Thyroid gland (tissue), 4 donors: ENCODE results near the gene SNX24.

ENCODE experiments used
- POLR2A ChIP-seq, 2 donors: fragments of 450-650 bp; IDR thresholded peaks; one replicate each; pipeline ENCODE4 v1.6.1; 2017; ENCODE audit warnings: antibody characterized with exemption in 2 of 2, mild to moderate bottlenecking in 2 of 2, moderate library complexity in 1 of 2
- TF ChIP-seq, protein P1 (sequence below), 6 experiments: fragments of 200-600 bp in 3 of 6; fragments of 450-650 bp in 3 of 6; sonication (generic) in 3 of 6; IDR thresholded peaks; one replicate each; pipeline ENCODE4 v1.5.1; 2016 to 2019; ENCODE audit warnings: antibody characterized with exemption in 6 of 6, mild to moderate bottlenecking in 2 of 6, inconsistent platforms in 1 of 6, moderate library complexity in 1 of 6

DNA sequence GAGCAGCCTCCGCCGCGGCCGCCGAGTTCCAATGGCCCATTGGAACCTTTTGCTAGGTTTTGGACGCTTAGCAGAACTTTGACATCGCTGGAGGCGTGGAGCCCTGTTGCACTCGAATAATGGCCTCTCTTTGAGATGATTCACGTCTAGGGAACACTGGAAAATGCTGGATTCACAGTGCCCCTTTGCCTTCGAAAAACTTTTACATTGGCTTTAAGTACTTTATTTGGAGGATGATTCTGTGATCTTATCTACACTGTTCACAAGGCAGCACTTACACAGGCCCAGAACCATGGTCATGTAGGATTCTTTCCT is 191.6 kb downstream of the SNX24 start:
- TF ChIP-seq, protein P1, sequence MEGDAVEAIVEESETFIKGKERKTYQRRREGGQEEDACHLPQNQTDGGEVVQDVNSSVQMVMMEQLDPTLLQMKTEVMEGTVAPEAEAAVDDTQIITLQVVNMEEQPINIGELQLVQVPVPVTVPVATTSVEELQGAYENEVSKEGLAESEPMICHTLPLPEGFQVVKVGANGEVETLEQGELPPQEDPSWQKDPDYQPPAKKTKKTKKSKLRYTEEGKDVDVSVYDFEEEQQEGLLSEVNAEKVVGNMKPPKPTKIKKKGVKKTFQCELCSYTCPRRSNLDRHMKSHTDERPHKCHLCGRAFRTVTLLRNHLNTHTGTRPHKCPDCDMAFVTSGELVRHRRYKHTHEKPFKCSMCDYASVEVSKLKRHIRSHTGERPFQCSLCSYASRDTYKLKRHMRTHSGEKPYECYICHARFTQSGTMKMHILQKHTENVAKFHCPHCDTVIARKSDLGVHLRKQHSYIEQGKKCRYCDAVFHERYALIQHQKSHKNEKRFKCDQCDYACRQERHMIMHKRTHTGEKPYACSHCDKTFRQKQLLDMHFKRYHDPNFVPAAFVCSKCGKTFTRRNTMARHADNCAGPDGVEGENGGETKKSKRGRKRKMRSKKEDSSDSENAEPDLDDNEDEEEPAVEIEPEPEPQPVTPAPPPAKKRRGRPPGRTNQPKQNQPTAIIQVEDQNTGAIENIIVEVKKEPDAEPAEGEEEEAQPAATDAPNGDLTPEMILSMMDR (IDR thresholded peaks at IDR 0.05), result no peak
- no peak for TF ChIP-seq POLR2A (IDR thresholded peaks at IDR 0.05)
